ENCODE data around the gene KRT31. TPM values are rescaled to one million over a fixed set of nuclear protein-coding genes. Genes with fewer than 3 reads are reported as not detected.

The KRT31 gene
- total RNA-seq, 4 donors from 2014 or later = not detected

- WGBS = 92% methylated on average over 7 of the region's 7 CpGs
- no peaks in the 10 kb centered on the region for H3K36me3 ChIP-seq
- no peak overlapping the region for H3K27ac ChIP-seq (replicated peaks in 1 of 4)
- intact Hi-C loops (cut with DNase I) = no loop called here
- no peaks in the 10 kb centered on the region for H3K27me3 ChIP-seq
- H3K9me3 ChIP-seq = no peaks in the 10 kb centered on the region
- H3K4me1 ChIP-seq = peaks cover 0 to 35% (median 29%) of the 10 kb centered on the region in 4 donors
- no peak overlapping the region for H3K4me3 ChIP-seq
- DNase-seq (ENCODE audit: extremely low spot score) = no peak
- TF ChIP-seq CTCF (IDR thresholded peaks at IDR 0.05) = no peak
- TF ChIP-seq POLR2AphosphoS5 (IDR thresholded peaks at IDR 0.05) = no peak
- no peak for TF ChIP-seq POLR2A (IDR thresholded peaks at IDR 0.05; ENCODE audit: low read depth)
- TF ChIP-seq EP300 (IDR thresholded peaks at IDR 0.05) = no peak
Observed at GRCh38 chr17:41418116-41418860, 20.9 kb upstream of the KRT31 start.

- H3K36me3 ChIP-seq = no peaks in the 10 kb centered on the region
- no peaks in the 10 kb centered on the region for H3K9me3 ChIP-seq
- no peak for DNase-seq (ENCODE audit: extremely low spot score)
- intact Hi-C loops (cut with DNase I) = no loop called here
- no peak overlapping the region for H3K27ac ChIP-seq (replicated peaks in 1 of 4)
- peaks cover 0 to 35% (median 29%) of the 10 kb centered on the region in 4 donors for H3K4me1 ChIP-seq
- TF ChIP-seq POLR2AphosphoS5 (IDR thresholded peaks at IDR 0.05) (no peak), CTCF (IDR thresholded peaks at IDR 0.05) (no peak), EP300 (IDR thresholded peaks at IDR 0.05) (no peak), POLR2A (IDR thresholded peaks at IDR 0.05; ENCODE audit: low read depth) (no peak)
- no peaks in the 10 kb centered on the region for H3K27me3 ChIP-seq
- H3K4me3 ChIP-seq = no peak overlapping the region
- WGBS = 58% methylated on average over 4 of the region's 4 CpGs
Observed at GRCh38 chr17:41417576-41418015, 20.2 kb upstream of the KRT31 start.

DNA sequence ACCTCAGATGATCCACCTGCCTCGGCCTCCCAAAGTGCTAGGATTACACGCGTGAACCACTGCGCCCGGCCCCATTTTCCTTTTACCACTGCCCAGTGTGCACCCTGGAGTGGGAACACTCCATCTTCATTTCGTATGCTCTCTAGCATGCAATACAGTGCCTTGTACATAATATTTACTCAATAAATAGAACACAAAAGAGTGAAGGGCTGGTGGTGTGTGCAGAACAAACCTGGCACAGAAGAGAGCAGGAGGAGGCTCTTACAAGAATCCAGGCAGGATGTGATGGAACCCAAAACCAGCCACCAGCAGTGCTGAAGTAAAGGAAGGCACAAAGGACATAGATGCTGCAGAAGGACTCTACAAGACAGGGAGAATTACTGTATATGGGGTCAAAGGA is 19.7 kb upstream of the KRT31 start:
- Histone ChIP-seq H3K27ac (replicated peaks in 1 of 4) (no peak overlapping the region), H3K36me3 (no peaks in the 10 kb centered on the region), H3K9me3 (no peaks in the 10 kb centered on the region), H3K27me3 (no peaks in the 10 kb centered on the region), H3K4me3 (no peak overlapping the region), H3K4me1 (peaks cover 0 to 35% (median 29%) of the 10 kb centered on the region in 4 donors)
- intact Hi-C loops (cut with DNase I) = no loop called here
- TF ChIP-seq POLR2A (IDR thresholded peaks at IDR 0.05; ENCODE audit: low read depth) (no peak), CTCF (IDR thresholded peaks at IDR 0.05) (no peak), POLR2AphosphoS5 (IDR thresholded peaks at IDR 0.05) (no peak), EP300 (IDR thresholded peaks at IDR 0.05) (no peak)
- WGBS = 96% methylated on average over 6 of the region's 6 CpGs
- no peak for DNase-seq (ENCODE audit: extremely low spot score)

GRCh38 chr17:41416479-41416878 is 19.1 kb upstream of the KRT31 start:
- Histone ChIP-seq H3K36me3 (no peaks in the 10 kb centered on the region), H3K9me3 (no peaks in the 10 kb centered on the region), H3K4me3 (no peak overlapping the region), H3K27ac (replicated peaks in 1 of 4) (peak overlapping the region in 2 of 4 donors; percentile 2 to 22), H3K27me3 (no peaks in the 10 kb centered on the region), H3K4me1 (peaks cover 0 to 35% (median 29%) of the 10 kb centered on the region in 4 donors)
- no peak for DNase-seq (ENCODE audit: extremely low spot score)
- 59% methylated on average over 5 of the region's 5 CpGs for WGBS
- intact Hi-C loops (cut with DNase I) = no loop called here
- no peak for TF ChIP-seq POLR2AphosphoS5 (IDR thresholded peaks at IDR 0.05)
- no peak for TF ChIP-seq CTCF (IDR thresholded peaks at IDR 0.05)

Data from esophagus muscularis mucosa (tissue), 4 donors.